GM19455 (cell line): ENCODE data around the gene KREMEN1.

ENCODE experiments used
- ATAC-seq: cut with Tn5 transposase; IDR thresholded peaks from one replicate; pipeline ENCODE4 v1.9.1; 2021; ENCODE audit not compliant: unreplicated experiment

The KREMEN1 gene

DNA sequence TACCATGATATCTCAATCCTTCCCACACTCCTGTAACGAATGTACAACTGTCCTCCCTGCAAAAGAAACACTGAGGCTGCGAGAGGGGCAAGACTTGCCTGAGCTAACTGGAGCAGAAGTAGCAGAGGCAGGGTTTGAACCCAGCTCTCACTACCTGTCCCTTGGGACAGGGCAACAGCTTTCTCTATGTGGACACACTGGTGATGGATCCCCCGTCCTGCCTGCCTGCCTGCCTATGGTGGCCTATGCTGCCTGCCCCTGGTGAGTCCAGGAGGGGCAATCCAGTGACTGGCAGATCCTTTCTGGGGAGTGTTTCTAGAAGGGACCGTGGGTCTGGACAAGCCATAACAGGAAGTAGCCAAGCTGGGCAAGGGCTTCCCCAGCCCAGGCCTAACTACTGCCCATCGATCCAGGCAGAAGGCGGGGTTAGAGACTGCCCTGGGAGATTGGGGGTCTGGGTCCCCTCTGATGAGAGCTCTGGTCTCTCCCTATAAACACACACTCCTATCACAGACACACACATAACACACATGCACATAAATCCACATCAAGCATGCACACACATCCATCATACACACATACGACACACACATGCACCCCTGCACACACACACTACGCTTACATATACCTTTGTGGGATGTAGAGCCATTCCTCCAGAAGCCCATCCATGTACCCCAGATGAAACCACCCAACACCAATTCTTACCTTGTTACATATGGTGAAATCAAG lies 131.8 kb downstream of the KREMEN1 start:
- ATAC-seq = no peak

DNA sequence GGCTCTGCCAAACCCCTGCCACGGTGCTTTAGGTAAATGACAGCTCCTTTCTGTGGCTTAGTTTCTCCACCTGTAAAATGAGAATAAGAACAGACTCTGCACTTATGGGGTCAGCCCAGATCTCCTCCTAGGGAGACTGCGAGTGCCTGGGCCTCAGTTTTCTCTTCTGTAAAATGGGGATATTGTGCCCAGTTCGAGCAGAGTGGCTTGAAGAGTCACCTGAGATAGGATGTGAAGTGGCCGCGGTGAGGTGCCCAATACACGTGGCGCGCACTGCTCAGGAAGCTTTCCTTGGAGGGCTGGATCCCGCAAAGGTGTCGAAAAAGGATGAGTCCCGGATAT lies 132.4 kb downstream of the KREMEN1 start:
- ATAC-seq = no peak

DNA sequence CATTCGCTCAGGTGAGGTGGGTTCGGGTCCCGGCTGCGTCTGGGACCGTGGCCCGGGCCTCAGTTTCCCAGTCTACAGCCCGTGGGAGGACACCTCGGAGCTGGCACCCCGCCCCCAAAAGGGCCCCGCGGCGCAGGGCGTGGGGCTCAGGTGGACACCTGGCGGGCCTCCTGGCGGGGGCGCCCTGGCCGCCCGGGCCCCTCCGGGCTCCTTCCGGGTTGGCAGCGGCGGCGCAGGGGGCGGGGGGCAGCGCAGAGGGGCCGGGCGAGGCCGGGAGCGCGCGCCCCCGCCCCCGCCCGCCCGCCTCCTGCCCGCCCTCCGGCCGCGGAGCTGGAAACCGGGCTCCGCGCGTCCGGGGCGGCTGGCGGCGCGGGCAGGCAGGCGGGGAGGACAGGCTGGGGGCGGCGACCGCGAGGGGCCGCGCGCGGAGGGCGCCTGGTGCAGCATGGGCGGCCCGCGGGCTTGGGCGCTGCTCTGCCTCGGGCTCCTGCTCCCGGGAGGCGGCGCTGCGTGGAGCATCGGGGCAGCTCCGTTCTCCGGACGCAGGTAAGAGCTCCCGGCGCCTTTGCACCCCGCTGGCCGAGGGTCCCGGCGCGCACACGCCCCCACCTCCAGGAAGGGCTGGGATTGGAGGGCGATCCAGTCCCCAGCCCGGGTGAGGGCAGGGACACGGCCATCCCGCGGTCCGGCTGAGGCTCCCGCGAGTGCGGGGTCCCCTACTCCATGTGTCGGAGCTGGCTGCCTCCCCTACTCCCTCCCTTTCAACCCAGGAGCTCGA lies 132.9 kb downstream of the KREMEN1 start, which contains the start of gene EMID1:
Gene EMID1 (plus strand): TSS at position 303 of the 778 bp plus-strand sequence. CDS start 143 bp downstream, at position 446.
- no peak for ATAC-seq

DNA sequence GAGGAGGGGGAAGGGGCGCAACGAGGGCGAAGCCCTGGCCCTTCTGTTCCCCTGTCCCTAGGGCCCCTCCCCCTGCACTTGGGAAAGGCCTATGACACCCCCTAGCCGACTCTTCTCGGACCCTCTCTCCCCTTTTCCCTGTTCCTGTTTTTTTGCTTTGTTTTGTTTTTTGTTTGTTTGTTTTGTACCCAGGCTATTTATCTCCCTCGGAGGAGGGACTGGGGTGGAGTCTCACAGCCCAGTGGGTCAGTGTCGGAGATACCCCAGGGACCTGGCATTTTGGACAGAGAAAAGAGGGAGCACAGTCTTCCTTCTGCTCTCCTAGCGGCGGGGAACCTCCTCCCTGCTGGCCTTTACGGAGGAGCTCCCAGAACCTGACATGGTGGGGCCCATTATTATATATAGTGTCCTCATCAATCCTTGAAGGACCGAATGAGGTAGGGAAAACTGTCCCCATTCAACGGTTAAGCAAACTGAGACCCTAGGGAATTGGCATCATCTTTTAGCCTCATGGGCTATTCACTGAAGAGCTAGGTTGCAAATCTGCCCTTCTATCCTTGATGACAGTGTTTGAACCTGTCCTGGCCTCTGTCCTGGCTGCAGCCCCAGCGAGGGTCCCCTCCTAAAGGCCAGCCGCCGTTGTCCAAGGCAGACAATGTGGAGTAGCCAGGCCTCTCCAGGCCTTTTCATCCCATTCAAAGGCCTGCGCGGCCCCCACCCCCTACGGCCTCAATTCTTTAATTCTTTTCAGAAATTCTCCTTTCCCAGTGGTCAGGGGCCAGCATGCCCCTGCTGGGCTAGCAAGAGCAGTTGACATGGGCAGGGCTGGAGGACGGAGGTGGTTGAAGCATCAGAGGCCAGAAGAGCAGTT lies 133.8 kb downstream of the KREMEN1 start:
- no peak for ATAC-seq

DNA sequence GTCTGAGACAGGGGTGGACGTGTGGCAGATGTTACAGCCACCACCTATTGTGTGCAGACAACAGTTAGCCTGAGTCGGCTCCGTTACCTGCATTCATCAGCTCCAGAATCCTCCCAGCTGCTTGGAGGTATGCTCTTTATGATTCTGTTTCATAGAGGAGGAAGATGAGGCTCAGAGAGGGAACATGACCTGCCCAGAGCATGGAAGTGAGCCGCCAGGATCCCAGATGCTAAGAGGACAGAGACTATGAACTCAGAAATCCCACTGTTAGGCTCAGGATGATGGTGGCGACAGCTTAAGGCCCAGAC lies 134.4 kb downstream of the KREMEN1 start:
- ATAC-seq = no peak

DNA sequence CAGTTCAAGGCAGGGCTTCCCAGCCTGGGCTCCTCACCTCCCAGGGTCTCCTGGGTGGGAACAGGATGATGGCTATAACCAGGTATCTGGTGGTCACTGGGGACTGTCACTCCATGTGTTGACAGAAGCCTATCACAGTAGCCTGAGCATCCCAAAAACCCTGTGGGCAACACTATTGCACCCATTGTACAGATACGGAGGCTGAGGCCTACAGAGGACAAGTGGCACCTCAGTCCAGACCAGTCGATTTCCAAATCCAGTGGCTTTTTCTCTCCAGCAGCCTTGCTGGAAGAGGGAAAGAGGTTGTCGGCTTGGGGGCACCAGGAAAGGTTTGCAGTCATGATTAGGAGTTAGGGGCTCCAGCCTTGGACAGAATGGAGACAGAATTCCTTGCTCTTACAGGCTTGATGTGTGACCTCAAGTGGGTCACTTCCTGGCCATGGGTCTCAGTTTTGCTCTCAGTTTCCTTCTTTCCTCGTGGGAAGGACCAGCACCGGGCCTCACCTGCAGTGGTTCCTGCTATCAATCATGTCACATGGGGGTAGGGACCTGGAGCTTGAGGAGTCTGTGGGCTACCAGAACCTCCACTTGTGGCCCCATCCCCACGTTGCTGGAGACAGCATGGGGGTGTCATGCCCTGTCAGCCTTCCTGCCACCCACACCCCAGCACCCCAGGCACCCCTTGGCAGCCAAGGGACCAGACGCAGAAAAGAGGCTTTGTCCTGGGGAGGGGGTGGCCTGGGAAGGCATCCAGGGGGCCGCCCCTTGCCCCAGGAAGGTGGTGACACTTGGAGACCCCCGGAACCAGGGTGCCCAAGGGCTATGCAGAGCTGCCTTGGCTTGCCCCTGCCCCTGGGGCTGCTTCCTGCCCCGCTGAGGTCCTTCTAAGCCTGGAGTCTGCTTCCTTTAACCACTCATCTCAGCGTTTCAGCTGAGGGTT lies 135.0 kb downstream of the KREMEN1 start:
- ATAC-seq = no peak

DNA sequence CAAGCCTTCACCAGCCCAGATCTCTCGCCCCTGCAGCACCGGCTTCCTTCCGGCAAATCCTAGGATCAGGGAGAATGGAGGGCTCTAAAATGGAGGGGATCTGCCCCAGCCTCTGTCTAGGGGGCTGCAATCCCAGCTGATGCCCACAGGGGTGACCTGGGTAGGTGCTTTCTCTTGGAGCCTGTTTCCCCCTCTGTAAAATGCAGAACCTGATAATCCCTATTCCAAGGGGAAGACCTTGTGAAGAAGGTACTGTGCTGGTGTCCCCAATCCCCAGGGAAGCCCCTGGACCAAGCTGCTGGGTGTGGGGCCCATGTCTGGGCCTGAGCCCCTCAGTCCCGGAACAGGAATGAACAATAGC lies 135.6 kb downstream of the KREMEN1 start:
- no peak for ATAC-seq

DNA sequence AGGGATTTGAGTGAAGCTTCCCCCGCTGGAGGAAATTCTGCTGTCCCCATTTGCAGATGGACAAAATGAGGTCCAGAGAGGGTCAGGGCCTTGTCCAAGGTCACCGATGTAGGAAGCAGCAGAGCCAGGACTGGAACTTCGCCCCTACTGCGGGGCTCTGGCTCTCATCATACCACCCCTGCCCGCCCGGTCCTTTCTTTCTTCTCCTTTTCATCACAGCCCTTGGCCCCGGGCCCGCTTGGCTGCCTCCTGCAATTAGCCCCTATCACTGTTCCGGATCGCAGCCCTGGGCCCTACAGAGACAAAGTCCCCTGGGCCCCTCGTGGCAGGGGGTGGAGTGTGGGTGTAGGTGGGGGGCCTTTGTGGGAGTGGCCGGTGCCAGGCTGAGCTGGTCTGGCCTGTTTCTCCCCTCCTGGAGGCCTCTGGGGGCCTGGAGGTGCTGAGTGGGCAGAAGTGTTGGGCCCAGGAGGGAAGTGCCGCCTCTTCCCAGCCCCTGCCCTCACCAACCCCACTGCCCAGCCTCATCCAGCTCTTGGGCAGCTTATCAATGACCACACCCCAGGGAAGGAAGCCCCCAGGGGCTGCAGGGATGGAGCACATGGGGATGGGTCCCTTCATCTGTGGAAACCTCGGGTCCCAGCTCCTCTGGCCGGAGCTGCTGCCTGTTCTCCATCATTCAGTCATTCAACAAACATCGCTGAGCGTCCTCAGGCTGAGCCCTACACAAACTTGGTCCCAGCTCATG lies 136.2 kb downstream of the KREMEN1 start:
- ATAC-seq = no peak

DNA sequence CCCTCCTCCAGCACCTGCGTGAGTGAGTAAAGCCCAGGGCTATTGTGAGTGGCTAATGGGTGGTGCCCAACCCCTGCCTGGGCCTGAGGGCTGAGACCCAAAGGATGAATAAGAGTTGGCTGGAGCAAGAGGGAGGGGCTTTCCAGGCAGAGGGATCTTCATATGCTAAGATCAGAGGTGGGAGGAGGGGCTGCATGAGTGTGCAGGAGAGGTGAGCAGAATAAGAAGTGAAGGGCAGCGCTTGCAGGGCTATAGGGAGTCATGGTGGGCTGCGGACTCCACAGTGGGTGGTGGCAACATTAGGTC lies 136.7 kb downstream of the KREMEN1 start:
- no peak for ATAC-seq

DNA sequence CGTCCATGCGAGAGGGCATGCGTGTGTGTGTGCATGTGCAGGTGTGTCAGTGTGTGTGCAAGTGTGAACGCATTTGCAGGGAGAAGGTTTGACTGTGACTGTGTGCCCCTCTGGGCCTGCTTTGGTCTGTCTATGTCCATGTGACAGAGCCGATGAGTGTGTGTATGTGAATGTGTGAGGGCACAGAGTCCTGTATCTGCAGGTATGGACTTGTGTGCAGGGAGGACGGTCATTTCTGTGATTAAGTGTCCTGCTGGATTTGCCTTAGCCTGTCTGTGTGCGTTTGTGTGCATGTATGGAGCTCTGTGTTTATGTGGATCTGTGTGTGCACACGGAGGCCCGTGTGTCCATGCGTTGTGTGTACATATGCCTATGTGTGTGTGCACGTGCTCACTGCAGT lies 138.2 kb downstream of the KREMEN1 start:
- ATAC-seq = no peak

DNA sequence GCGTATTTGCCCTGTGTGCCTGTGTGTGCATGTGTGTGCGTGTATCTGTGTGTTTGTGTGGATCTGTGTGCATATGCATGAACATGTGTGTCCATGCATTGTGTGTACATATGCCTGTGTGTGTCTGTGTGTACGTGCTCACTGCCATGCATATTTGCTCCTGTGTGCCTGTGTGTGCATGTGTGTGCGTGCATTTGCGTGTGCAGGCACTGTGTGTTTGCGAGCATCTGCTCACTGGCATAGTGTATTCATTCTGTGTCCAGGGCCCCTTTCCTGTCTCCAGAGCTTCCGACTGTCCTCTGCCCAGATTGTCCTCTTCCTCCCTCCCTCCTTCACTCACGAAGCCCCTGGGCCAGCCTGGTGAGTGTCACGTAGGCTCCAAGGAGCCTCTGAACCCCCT lies 138.6 kb downstream of the KREMEN1 start:
- no peak for ATAC-seq

DNA sequence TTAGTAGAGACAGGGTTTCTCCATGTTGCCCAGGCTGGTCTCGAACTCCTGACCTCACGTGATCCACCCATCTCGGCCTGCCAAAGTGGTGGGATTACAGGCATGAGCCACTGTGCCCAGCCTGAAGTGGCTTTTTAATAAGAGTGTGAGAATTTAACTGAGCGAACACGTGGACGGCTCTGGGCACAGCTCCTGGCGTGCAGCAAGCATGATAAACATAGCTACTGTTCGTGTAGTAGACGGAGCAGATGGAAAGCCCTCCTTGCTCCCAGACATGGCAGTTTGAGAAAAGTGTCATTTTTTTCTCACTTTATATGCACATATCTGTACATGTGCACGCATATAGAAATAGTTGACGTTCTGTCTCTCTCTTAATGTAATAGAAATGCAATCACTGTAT lies 139.9 kb downstream of the KREMEN1 start:
- no peak for ATAC-seq

DNA sequence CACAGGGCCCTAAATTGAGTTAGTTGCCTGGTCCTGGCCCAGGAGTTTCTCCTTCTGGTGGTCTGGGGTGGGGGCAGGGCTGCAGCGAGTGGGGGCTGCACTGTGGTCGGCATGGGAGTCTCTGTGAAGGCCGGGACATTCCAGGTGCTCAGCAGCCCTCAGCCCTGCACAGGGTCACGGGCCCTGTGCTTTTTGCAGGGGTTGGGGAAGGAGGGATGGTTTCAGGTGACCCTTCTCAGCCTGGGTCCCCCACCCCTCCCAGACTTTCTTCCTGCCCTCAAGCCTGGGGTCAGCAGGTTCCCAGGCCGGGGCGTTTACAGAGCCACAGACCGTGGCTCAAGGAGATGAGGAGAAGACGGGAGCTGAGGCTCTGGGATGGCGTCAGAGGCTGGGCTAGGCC lies 140.7 kb downstream of the KREMEN1 start:
- no peak for ATAC-seq

DNA sequence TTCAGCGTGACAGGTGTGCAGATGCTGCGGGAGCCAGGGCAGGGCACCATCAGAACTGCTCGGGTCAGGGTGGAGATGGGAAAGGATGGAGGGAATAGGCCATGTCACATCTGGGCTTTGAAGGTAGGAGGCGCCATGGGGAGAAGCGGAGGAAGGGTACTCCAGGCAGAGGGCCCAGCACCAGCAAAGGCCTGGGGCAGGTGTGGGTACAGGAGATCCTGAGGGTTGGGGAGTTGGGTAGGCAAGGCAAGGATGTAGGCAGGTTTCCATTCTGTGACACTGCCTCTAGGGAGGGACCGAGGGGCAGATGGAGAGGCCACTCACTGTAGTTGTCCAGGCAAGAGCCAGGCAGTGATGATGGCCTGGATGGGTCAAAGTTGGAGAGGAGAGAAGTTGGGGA lies 141.4 kb downstream of the KREMEN1 start:
- no peak for ATAC-seq

DNA sequence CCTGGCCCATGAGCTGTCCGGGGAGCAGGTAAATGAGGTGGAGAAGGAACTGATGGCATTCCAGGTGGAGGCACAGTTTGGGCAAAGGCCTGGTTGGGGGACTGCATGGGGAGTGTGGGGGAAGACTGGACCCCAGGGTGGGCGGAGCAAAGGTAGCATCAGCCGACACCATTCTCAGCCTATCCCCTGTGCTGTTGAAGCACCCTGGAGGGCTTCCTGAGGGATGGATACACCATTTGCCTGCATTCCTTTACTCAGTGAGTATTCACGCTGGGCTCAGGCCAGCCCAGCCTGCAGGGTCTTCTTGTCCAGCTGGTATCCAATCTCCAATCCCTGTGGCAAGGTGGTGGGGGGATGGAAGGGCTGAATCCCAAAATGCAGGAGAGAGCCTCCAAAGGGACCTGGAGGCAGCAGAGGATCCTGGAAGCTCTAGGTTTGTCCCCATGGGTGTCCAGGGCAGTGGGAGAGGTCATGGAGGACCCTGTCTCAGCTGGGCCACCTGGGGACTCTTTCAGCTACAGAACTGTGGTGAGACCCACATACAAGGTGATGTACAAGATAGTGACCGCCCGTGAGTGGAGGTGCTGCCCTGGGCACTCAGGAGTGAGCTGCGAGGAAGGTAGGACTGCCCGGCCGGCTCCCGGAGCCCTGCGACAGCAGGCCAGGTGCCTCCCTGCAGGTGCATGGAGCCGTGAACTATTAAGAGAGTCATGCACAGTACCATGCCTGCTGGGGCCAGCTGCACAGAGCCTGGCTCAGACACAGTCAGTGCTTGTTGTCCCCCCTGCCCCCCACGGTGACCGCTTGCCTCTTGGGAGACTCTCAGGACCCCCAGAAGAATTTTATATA lies 142.4 kb downstream of the KREMEN1 start:
- ATAC-seq = no peak

DNA sequence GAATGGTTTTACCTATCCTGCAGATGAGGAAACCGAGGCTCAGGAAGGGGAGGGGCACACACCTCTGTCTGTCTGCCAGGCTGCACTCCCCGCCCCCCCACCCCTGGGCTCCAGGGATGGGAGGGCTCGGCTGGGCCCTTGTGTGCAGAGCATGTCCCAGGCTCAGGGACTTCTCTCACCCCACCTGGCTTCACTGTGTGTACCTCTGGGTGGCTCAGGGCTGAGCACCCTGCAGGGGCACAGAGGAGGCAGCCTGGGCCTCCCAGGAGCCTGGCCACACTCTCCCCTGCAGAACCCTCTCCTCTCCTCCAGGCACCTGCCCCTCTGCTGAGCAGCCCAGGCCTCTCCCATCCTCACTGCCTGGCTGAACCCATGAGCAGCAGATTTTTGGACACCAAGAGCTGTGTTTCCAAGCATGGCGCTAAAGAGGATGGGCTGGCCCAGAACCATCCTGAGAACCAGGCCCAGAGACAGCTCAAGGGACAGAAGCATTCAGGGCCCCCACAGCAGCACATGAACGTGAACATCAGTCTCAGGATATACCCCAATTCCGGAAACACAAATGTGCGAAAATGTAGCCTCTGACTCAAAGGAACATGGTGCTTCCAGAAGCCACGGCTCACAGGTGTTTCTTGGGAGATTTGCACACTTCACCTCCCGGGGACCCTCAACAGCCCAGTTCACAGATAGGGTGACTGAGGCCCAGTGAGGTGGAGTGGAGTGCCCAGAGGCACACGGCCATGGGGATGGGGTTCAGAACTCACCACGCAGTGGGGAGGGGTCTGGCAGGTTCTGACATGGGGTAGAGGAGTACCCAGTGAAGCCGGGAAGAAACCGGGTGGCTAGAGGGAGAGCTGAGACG lies 143.4 kb downstream of the KREMEN1 start:
- no peak for ATAC-seq

DNA sequence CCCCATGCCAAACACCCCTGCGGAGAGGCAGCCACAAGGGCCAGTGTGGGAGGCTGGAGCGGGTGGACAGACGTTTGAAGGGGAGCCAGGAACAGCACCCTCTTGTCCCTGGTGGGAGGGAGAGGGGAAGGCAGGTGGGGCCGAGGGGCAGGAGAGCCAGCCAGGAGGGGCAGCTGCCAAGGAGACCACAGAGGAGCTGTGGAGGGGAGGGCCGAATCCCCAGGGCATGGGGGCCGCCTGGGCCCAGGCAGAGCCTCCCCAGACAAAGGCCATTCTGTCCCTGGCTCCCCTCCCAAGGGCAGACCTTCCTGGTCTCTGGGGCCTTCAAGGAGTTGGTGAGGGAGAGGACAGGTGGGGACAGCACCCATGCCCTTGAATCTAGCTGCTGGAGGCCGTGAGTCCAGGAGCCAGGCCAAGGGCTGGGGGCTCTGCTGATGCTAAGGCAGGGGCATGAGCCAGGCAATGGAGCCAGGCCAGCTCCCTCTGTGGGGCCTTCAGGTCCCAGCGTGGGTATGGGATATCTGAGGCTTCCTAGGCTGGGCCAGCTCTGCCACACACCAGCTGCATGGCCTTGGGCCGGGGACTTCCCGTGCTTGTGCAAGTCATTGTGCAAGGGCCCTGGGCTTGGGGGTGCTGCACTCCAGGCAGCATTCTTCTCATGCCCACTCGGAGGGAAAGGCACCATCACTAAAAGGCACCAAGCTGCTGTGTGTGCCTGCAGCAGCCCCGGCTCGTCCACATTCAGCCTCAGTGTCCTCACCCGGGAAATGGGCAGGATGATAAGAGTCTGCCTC lies 144.2 kb downstream of the KREMEN1 start:
- no peak for ATAC-seq
